ENCODE results near the gene SEMA3G.

Gene SEMA3G

GRCh38 chr3:52438579-52439425 lies 6.1 kb downstream of the SEMA3G start:
- no peak for DNase-seq (ENCODE audit: low spot score)

- no peak for DNase-seq (ENCODE audit: low spot score)
Observed at GRCh38 chr3:52438104-52438376, 6.9 kb downstream of the SEMA3G start.

GRCh38 chr3:52437326-52438103 lies 7.4 kb downstream of the SEMA3G start:
- DNase-seq (ENCODE audit: low spot score), result no peak

GRCh38 chr3:52436500-52437149 lies 8.3 kb downstream of the SEMA3G start:
- no peak for DNase-seq (ENCODE audit: low spot score)

- no peak for DNase-seq (ENCODE audit: low spot score)
Observed at GRCh38 chr3:52435246-52436101, 9.4 kb downstream of the SEMA3G start.

GRCh38 chr3:52434491-52435115 lies 10.3 kb downstream of the SEMA3G start:
- DNase-seq (ENCODE audit: low spot score), result no peak

- no peak for DNase-seq (ENCODE audit: low spot score)
Observed at GRCh38 chr3:52433996-52434479, 10.9 kb downstream of the SEMA3G start.

GRCh38 chr3:52433328-52433995 lies 11.4 kb downstream of the SEMA3G start:
- no peak for DNase-seq (ENCODE audit: low spot score)

GRCh38 chr3:52432691-52433141 lies 12.2 kb downstream of the SEMA3G start:
- DNase-seq (ENCODE audit: low spot score), result no peak

GRCh38 chr3:52432225-52432624 lies 12.7 kb downstream of the SEMA3G start:
- DNase-seq (ENCODE audit: low spot score), result no peak

- DNase-seq (ENCODE audit: low spot score), result no peak
Observed at GRCh38 chr3:52431459-52432223, 13.3 kb downstream of the SEMA3G start.

- no peak for DNase-seq (ENCODE audit: low spot score)
Observed at GRCh38 chr3:52430416-52430810, 14.5 kb downstream of the SEMA3G start.

GRCh38 chr3:52429779-52430415 lies 15.0 kb downstream of the SEMA3G start:
- no peak for DNase-seq (ENCODE audit: low spot score)

- DNase-seq (ENCODE audit: low spot score), result no peak
Observed at GRCh38 chr3:52429031-52429430, 15.9 kb downstream of the SEMA3G start.

GRCh38 chr3:52428151-52429005 lies 16.5 kb downstream of the SEMA3G start:
- peak; percentile 53 for DNase-seq (ENCODE audit: low spot score)

GRCh38 chr3:52423173-52423572 lies 21.7 kb downstream of the SEMA3G start:
- no peak for DNase-seq (ENCODE audit: low spot score)

- no peak for DNase-seq (ENCODE audit: low spot score)
Observed at GRCh38 chr3:52422669-52423068, 22.2 kb downstream of the SEMA3G start.

- DNase-seq (ENCODE audit: low spot score), result no peak
Observed at GRCh38 chr3:52420388-52420787, 24.5 kb downstream of the SEMA3G start.

GRCh38 chr3:52415800-52416199 lies 29.1 kb downstream of the SEMA3G start:
- DNase-seq (ENCODE audit: low spot score), result no peak
